Activated gamma-delta T cell treated with Interleukin-2 at 50 U/mL for 16 hours (primary cell): ENCODE results near the gene GOLGA8G.
"Not testable (repeated sequence)": the region's sequence is repeated elsewhere in the genome, so short reads cannot be mapped to it uniquely, and the experiment has no call there.

ENCODE experiments used
- DNase-seq: peaks from one replicate; pipeline ENCODE4 v3.0.0-alpha.2; 2020

The GOLGA8G gene

GRCh38 chr15:28532954-28533353, at the start of gene GOLGA8G:
GOLGA8G (minus strand) TSS chr15:28532971; CDS start chr15:28532909, 62 bp downstream.
- not testable (repeated sequence) for DNase-seq

- DNase-seq: not testable (repeated sequence)
Observed at GRCh38 chr15:28573351-28573750, 40.6 kb upstream of the GOLGA8G start.

GRCh38 chr15:28553268-28553667, 20.5 kb upstream of the GOLGA8G start, which contains the start of gene GOLGA6L25:
GOLGA6L25 (plus strand) TSS chr15:28553568; CDS start chr15:28553629, 61 bp downstream.
- DNase-seq: not testable (repeated sequence)

- not testable (repeated sequence) for DNase-seq
Observed at GRCh38 chr15:28515208-28515607, 17.6 kb downstream of the GOLGA8G start.

GRCh38 chr15:28514128-28514527, 18.6 kb downstream of the GOLGA8G start:
- DNase-seq: not testable (repeated sequence)

- DNase-seq: not testable (repeated sequence)
Observed at GRCh38 chr15:28508217-28508889, 24.4 kb downstream of the GOLGA8G start.

GRCh38 chr15:28481340-28481739, 51.4 kb downstream of the GOLGA8G start:
- not testable (repeated sequence) for DNase-seq
